GM21390 (cell line): ENCODE measurements around the gene PDE9A.

ENCODE experiments used
- ATAC-seq: cut with Tn5 transposase; IDR thresholded peaks from one replicate; pipeline ENCODE4 v1.9.1; 2021; ENCODE audit not compliant: unreplicated experiment

The PDE9A gene

DNA sequence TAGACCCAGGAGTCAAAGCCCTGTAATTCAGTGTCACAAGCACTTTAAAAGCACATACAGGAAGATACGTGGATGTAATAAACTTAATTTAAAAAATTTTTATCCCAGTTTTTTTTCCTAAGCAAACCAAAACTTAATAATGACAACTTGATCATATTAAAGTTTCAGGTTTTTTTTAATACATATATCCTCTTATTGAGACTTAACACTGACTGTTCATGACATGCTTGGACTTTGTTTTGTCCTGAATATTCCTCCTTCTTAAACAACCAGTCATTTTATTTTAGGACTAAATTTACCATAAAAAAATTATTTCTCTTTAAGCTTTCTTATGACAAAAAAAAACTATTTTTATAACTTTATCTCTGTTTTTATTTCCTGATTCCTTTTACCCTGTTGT, 161.8 kb downstream of the PDE9A start:
- no peak for ATAC-seq

DNA sequence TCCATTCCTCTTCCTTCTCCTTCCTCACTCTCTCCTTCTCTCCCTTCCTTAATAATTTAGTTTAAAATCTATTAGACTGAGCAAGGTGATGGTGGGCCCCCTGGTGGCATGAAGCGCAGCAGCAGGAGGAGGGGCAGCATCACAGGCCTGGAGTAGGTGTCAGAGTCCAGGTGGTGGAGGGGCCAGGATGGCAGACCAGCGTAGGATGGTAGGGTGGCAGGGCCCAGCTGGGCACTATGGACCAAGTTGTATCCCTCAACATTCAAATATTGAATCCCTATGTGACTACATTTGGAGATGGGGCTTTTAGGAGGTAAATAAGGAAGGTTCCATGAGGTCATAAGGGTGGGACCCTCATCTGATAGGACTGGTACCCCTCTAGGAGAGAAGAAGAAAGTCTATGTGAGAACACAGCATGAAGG, 164.9 kb downstream of the PDE9A start:
- ATAC-seq, result no peak

DNA sequence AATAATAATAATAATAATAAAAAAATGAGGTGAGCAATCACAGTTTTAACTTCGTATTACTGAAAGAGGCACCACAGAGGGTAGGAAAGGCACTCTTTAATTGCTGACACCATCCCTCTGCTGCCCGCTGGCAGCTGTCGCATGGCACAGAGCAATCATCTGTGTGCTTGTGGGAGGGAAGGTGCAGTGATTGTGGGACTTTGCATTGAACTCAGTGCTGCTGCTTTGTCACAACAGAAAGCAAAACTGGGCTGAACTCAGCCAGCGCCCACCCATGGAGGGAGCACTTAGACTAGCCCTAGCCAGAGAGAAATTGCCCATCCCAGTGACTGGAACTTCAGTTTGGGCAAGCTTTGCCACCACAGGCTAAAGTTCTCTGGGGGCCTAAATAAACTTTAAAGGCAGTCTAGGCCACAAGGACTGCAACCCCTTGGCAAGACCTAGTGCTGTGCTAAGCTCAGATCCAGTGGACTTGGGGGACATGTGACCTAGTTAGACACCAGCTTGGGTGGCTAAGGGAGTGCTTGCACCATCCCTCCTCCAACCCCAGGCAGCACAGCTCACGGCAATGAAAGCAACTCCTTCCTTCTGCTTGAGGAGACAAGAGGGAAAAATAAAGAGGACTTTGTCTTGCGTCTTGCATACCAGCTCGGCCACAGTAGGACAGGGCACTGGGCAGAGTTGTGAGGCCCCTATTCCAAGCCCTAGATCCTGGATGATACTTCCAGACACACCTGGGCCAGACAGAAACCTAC, 166.6 kb downstream of the PDE9A start:
- no peak for ATAC-seq

DNA sequence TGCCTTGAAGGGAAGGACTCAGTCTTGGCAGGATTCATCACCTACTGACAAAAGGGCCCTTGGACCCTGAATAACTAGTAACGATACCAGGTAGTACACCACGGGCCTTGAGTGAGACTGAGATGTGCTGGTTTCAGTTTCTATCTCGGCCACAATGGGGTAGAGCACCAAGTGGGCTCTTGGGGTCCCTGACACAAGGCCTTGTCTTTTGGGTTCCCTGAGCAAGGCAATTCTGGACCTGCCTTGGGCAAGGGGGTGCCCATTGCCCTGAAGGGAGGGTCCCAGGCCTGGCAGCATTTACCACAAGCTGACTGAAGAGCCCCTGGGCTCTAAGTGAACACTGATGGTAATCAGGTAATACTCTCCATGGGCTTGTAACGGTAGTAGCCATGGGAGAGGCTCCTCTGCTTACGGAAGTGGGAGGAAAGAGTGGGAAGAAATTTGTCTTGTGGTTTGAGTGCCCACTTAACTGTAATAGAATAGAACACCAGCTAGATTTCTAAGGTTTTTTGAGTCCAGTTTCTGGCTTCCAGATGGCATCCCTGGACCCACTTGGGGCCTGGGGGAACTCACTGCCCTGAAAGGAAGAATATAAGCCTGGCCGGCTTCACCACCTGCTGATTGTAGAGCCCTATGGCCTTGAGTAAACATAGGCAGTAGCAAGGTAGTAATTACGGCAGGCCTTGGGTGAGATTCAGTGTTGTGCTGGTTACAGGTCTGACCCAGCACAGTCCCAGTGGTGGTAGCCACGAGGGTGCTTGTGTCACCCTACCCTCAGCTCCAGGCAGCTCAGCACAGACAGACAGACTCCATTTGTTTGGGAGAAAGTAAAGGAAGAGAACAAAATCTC, 167.4 kb downstream of the PDE9A start:
- no peak for ATAC-seq
